HG02571 (cell line): ENCODE measurements around the gene MLH3.

ENCODE experiments used
- ATAC-seq: cut with Tn5 transposase; IDR thresholded peaks from one replicate; pipeline ENCODE4 v1.9.1; 2021; ENCODE audit warnings: mild to moderate bottlenecking, moderate library complexity; ENCODE audit not compliant: unreplicated experiment

Gene MLH3

GRCh38 chr14:75050852-75051555, at the start of gene MLH3:
Gene MLH3 (minus strand): TSS chr14:75051467. CDS start chr14:75049655, 1,812 bp downstream.
- ATAC-seq = peak; percentile 76

GRCh38 chr14:75098682-75099081, 47.4 kb upstream of the MLH3 start:
- no peak for ATAC-seq

- no peak for ATAC-seq
Measured at GRCh38 chr14:75098212-75098611, 46.9 kb upstream of the MLH3 start.

GRCh38 chr14:75096959-75097358, 45.7 kb upstream of the MLH3 start:
- no peak for ATAC-seq

- ATAC-seq = no peak
Measured at GRCh38 chr14:75095690-75096089, 44.4 kb upstream of the MLH3 start.

GRCh38 chr14:75094896-75095295, 43.6 kb upstream of the MLH3 start:
- ATAC-seq = no peak

- ATAC-seq = no peak
Measured at GRCh38 chr14:75092698-75093097, 41.4 kb upstream of the MLH3 start.

- ATAC-seq = no peak
Measured at GRCh38 chr14:75091251-75091650, 40.0 kb upstream of the MLH3 start.

GRCh38 chr14:75090353-75090752, 39.1 kb upstream of the MLH3 start:
- no peak for ATAC-seq

- no peak for ATAC-seq
Measured at GRCh38 chr14:75088566-75089373, 37.5 kb upstream of the MLH3 start.

- ATAC-seq = no peak
Measured at GRCh38 chr14:75088153-75088552, 36.9 kb upstream of the MLH3 start.

- ATAC-seq = no peak
Measured at GRCh38 chr14:75084513-75084912, 33.2 kb upstream of the MLH3 start.

- no peak for ATAC-seq
Measured at GRCh38 chr14:75083271-75083670, 32.0 kb upstream of the MLH3 start.

GRCh38 chr14:75081660-75082229, 30.5 kb upstream of the MLH3 start:
- no peak for ATAC-seq

- no peak for ATAC-seq
Measured at GRCh38 chr14:75079521-75079920, 28.3 kb upstream of the MLH3 start.

GRCh38 chr14:75077794-75078193, 26.5 kb upstream of the MLH3 start:
- no peak for ATAC-seq

- ATAC-seq = no peak
Measured at GRCh38 chr14:75070383-75070782, 19.1 kb upstream of the MLH3 start.

GRCh38 chr14:75069811-75070145, 18.5 kb upstream of the MLH3 start:
- no peak for ATAC-seq

GRCh38 chr14:75069121-75069810, 18.0 kb upstream of the MLH3 start, which contains the start of gene ZC2HC1C:
Gene ZC2HC1C (plus strand): TSS chr14:75069641. CDS start chr14:75070574, 933 bp downstream.
- peak; percentile 69 for ATAC-seq

GRCh38 chr14:75068294-75069120, 17.2 kb upstream of the MLH3 start:
- no peak for ATAC-seq
